Measurements from ENCODE around the gene IGSF23.
A peak's percentile ranks its signal among the peaks of the same experiment; 100 is the strongest.
"Not testable (repeated sequence)": the region's sequence is repeated elsewhere in the genome, so short reads cannot be mapped to it uniquely, and the experiment has no call there.

IGSF23 gene

GRCh38 chr19:44608391-44608821 lies 5.0 kb upstream of the IGSF23 start:
- Histone ChIP-seq H3K9me3 (no peaks in the 10 kb centered on the region), H3K4me3 (ENCODE audit: low read depth in 1 of 2, low read length in 1 of 2) (no peak overlapping the region), H3K4me1 (ENCODE audit: control insufficient read depth in 1 of 2, insufficient read depth in 1 of 2, low read depth in 1 of 2, low read length in 1 of 2) (peaks cover 14 to 22% of the 10 kb centered on the region in 2 experiments), H3K27ac (no peak overlapping the region), H3K27me3 (no peaks in the 10 kb centered on the region), H3K36me3 (no peaks in the 10 kb centered on the region)
- TF ChIP-seq CTCF (IDR thresholded peaks at IDR 0.05): no peak

GRCh38 chr19:44609219-44609618 lies 4.1 kb upstream of the IGSF23 start:
- no peak overlapping the region for H3K4me3 ChIP-seq (ENCODE audit: low read depth in 1 of 2, low read length in 1 of 2)
- H3K9me3 ChIP-seq: no peaks in the 10 kb centered on the region
- H3K36me3 ChIP-seq: no peaks in the 10 kb centered on the region
- H3K27ac ChIP-seq: no peak overlapping the region
- TF ChIP-seq CTCF (IDR thresholded peaks at IDR 0.05): no peak
- peaks cover 14 to 20% of the 10 kb centered on the region in 2 experiments for H3K4me1 ChIP-seq (ENCODE audit: control insufficient read depth in 1 of 2, insufficient read depth in 1 of 2, low read depth in 1 of 2, low read length in 1 of 2)
- H3K27me3 ChIP-seq: no peaks in the 10 kb centered on the region

- peaks cover 26 to 33% of the 10 kb centered on the region in 2 experiments for H3K4me1 ChIP-seq (ENCODE audit: control insufficient read depth in 1 of 2, insufficient read depth in 1 of 2, low read depth in 1 of 2, low read length in 1 of 2)
- not testable (repeated sequence) for H3K27ac ChIP-seq, H3K27me3 ChIP-seq
These were observed 2.9 kb upstream of the IGSF23 start for GRCh38 chr19:44610497-44610896.

GRCh38 chr19:44611812-44612295 lies 1.5 kb upstream of the IGSF23 start:
- H3K4me3 ChIP-seq (ENCODE audit: low read depth in 1 of 2, low read length in 1 of 2): no peak overlapping the region
- H3K27me3 ChIP-seq: no peaks in the 10 kb centered on the region
- TF ChIP-seq CTCF (IDR thresholded peaks at IDR 0.05): no peak
- peaks cover 36 to 42% of the 10 kb centered on the region in 2 experiments for H3K4me1 ChIP-seq (ENCODE audit: control insufficient read depth in 1 of 2, insufficient read depth in 1 of 2, low read depth in 1 of 2, low read length in 1 of 2)
- H3K36me3 ChIP-seq: no peaks in the 10 kb centered on the region
- no peaks in the 10 kb centered on the region for H3K9me3 ChIP-seq
- H3K27ac ChIP-seq: no peak overlapping the region

More at GRCh38 chr19:44610497-44610896, 2.9 kb upstream of the IGSF23 start:
- not testable (repeated sequence) for H3K36me3 ChIP-seq; H3K4me3 ChIP-seq (ENCODE audit: low read depth in 1 of 2, low read length in 1 of 2); H3K9me3 ChIP-seq

- Histone ChIP-seq H3K36me3 (no peaks in the 10 kb centered on the region), H3K4me1 (ENCODE audit: control insufficient read depth in 1 of 2, insufficient read depth in 1 of 2, low read depth in 1 of 2, low read length in 1 of 2) (peaks cover 47 to 52% of the 10 kb centered on the region in 2 experiments), H3K27me3 (no peaks in the 10 kb centered on the region), H3K4me3 (ENCODE audit: low read depth in 1 of 2, low read length in 1 of 2) (no peak overlapping the region), H3K27ac (peak overlapping the region; percentile 89), H3K9me3 (no peaks in the 10 kb centered on the region)
- no peak for TF ChIP-seq CTCF (IDR thresholded peaks at IDR 0.05)
These were observed 950 bp downstream of the IGSF23 start for GRCh38 chr19:44614313-44614712.

- Histone ChIP-seq H3K27me3 (no peaks in the 10 kb centered on the region), H3K36me3 (no peaks in the 10 kb centered on the region), H3K9me3 (no peaks in the 10 kb centered on the region), H3K27ac (peak overlapping the region; percentile 89), H3K4me3 (ENCODE audit: low read depth in 1 of 2, low read length in 1 of 2) (peak overlapping the region in 1 of 2 experiments; percentile 10), H3K4me1 (ENCODE audit: control insufficient read depth in 1 of 2, insufficient read depth in 1 of 2, low read depth in 1 of 2, low read length in 1 of 2) (peaks cover 59% of the 10 kb centered on the region in 2 experiments)
- TF ChIP-seq CTCF (IDR thresholded peaks at IDR 0.05): no peak
These were observed 2.5 kb downstream of the IGSF23 start for GRCh38 chr19:44615863-44616247.

Data from neutrophil (primary cell).